ENCODE results near the gene PMVK. TPM values are rescaled to one million over a fixed set of nuclear protein-coding genes. Genes with fewer than 3 reads are reported as not detected.

The PMVK gene
- total RNA-seq (42.0 TPM), polyA plus RNA-seq (ENCODE audit: insufficient read depth, low read depth, low replicate concordance) (132 TPM)
- long read RNA-seq, donor 1, transcript PMVK-201 (5 exons, 1,280 nt): major isoform, 18 of 42 reads
- long read RNA-seq, donor 1, partial matches to known transcripts: 24 of 42 reads
- long read RNA-seq, donor 1, other reads (novel, unspliced or antisense): 0 of 42 reads
- long read RNA-seq, donor 2, transcript PMVK-201 (5 exons, 1,280 nt): major isoform, 17 of 57 reads
- long read RNA-seq, donor 2, partial matches to known transcripts: 40 of 57 reads
- long read RNA-seq, donor 2, other reads (novel, unspliced or antisense): 0 of 57 reads
- long read RNA-seq, donor 3, transcript PMVK-201 (5 exons, 1,280 nt): major isoform, 30 of 82 reads
- long read RNA-seq, donor 3, partial matches to known transcripts: 52 of 82 reads
- long read RNA-seq, donor 3, other reads (novel, unspliced or antisense): 0 of 82 reads
- long read RNA-seq, donor 4, transcript PMVK-201 (5 exons, 1,280 nt): major isoform, 20 of 47 reads
- long read RNA-seq, donor 4, partial matches to known transcripts: 27 of 47 reads
- long read RNA-seq, donor 4, other reads (novel, unspliced or antisense): 0 of 47 reads
- long read RNA-seq, donor 5, partial matches to known transcripts: 0 of 1 reads
- long read RNA-seq, donor 5, other reads (novel, unspliced or antisense): 0 of 1 reads
- long read RNA-seq, donor 6, transcript PMVK-201 (5 exons, 1,280 nt): major isoform, 43 of 107 reads
- long read RNA-seq, donor 6, partial matches to known transcripts: 64 of 107 reads
- long read RNA-seq, donor 6, other reads (novel, unspliced or antisense): 0 of 107 reads
- long read RNA-seq, donor 7, transcript PMVK-201 (5 exons, 1,280 nt): major isoform, 52 of 63 reads
- long read RNA-seq, donor 7, partial matches to known transcripts: 7 of 63 reads
- long read RNA-seq, donor 7, other reads (novel, unspliced or antisense): 4 of 63 reads
- long read RNA-seq, donor 8, transcript PMVK-201 (5 exons, 1,280 nt): major isoform, 23 of 40 reads
- long read RNA-seq, donor 8, partial matches to known transcripts: 17 of 40 reads
- long read RNA-seq, donor 8, other reads (novel, unspliced or antisense): 0 of 40 reads
- long read RNA-seq, donor 9, transcript PMVK-201 (5 exons, 1,280 nt): major isoform, 10 of 25 reads
- long read RNA-seq, donor 9, partial matches to known transcripts: 15 of 25 reads
- long read RNA-seq, donor 9, other reads (novel, unspliced or antisense): 0 of 25 reads
- long read RNA-seq, donor 10, transcript PMVK-201 (5 exons, 1,280 nt): major isoform, 21 of 71 reads
- long read RNA-seq, donor 10, partial matches to known transcripts: 50 of 71 reads
- long read RNA-seq, donor 10, other reads (novel, unspliced or antisense): 0 of 71 reads

GRCh38 chr1:154936555-154937084, at the start of gene PMVK:
PMVK (minus strand) TSS chr1:154936719; CDS start chr1:154936685, 34 bp downstream.
- Histone ChIP-seq H3K27ac (ENCODE audit: low read depth in 2 of 2, low read length in 2 of 2) (peak within 1 kb of the TSS; percentile 100), H3K36me3 (ENCODE audit: control insufficient read depth in 2 of 3, insufficient read depth in 3 of 3, low read length in 3 of 3) (no peaks in the 10 kb centered on the region), H3K4me1 (ENCODE audit: control insufficient read depth in 2 of 3, insufficient read depth in 2 of 3, low read depth in 1 of 3, low read length in 3 of 3) (peaks cover 0 to 19% (median 10%) of the 10 kb centered on the region in 3 donors), H3K4me3 (ENCODE audit: low read length in 3 of 3) (peak within 1 kb of the TSS; percentile 82 to 98 (median 91)), H3K9me3 (ENCODE audit: control insufficient read depth in 2 of 3, insufficient read depth in 1 of 3, low read length in 3 of 3) (no peaks in the 10 kb centered on the region), H3K9ac (ENCODE audit: low read length in 3 of 3) (peak within 1 kb of the TSS; percentile 48 to 99 (median 92)), H3K27me3 (ENCODE audit: control insufficient read depth, insufficient read depth, low read length) (no peaks in the 10 kb centered on the region)
- intact Hi-C loops (cut with DNase I): no loop called here
- peak; percentile 15 for TF ChIP-seq CTCF (IDR thresholded peaks at IDR 0.05; ENCODE audit: borderline replicate concordance, extremely low read depth, insufficient read depth)
- DNase-seq: peak; percentile 96 to 99 (median 98)
- FAIRE-seq: no peak

- no peak for TF ChIP-seq CTCF (IDR thresholded peaks at IDR 0.05; ENCODE audit: borderline replicate concordance, extremely low read depth, insufficient read depth)
- H3K9ac ChIP-seq (ENCODE audit: low read length in 3 of 3): peak overlapping the region; percentile 70 to 99 (median 94)
- DNase-seq (peak in 2 of 5 donors; percentile 56 to 61), FAIRE-seq (no peak)
- H3K27me3 ChIP-seq (ENCODE audit: control insufficient read depth, insufficient read depth, low read length): no peaks in the 10 kb centered on the region
- intact Hi-C loops (cut with DNase I): no loop called here
- peak overlapping the region; percentile 89 to 100 (median 91) for H3K4me3 ChIP-seq (ENCODE audit: low read length in 3 of 3)
- no peaks in the 10 kb centered on the region for H3K9me3 ChIP-seq (ENCODE audit: control insufficient read depth in 2 of 3, insufficient read depth in 1 of 3, low read length in 3 of 3)
- peaks cover 0 to 13% (median 5%) of the 10 kb centered on the region in 3 donors for H3K4me1 ChIP-seq (ENCODE audit: control insufficient read depth in 2 of 3, insufficient read depth in 2 of 3, low read depth in 1 of 3, low read length in 3 of 3)
- H3K36me3 ChIP-seq (ENCODE audit: control insufficient read depth in 2 of 3, insufficient read depth in 3 of 3, low read length in 3 of 3): peaks cover 2 to 14% (median 5%) of the 10 kb centered on the region in 3 donors
- peak overlapping the region in 1 of 2 donors; percentile 83 for H3K27ac ChIP-seq (ENCODE audit: low read depth in 2 of 2, low read length in 2 of 2)
Observed at GRCh38 chr1:154983776-154984466, 47.4 kb upstream of the PMVK start.
